GM21825 (cell line): ENCODE measurements around the gene KYNU.
A peak's percentile ranks its signal among the peaks of the same experiment; 100 is the strongest.
"Not testable (repeated sequence)": the region's sequence is repeated elsewhere in the genome, so short reads cannot be mapped to it uniquely, and the experiment has no call there.

Experiments used
- ATAC-seq: cut with Tn5 transposase; IDR thresholded peaks from one replicate; pipeline ENCODE4 v1.9.1; 2021; ENCODE audit warnings: mild to moderate bottlenecking, moderate library complexity; ENCODE audit not compliant: unreplicated experiment

Gene KYNU

GRCh38 chr2:142997231-142997630 is 119.8 kb downstream of the KYNU start:
- ATAC-seq, result no peak

GRCh38 chr2:143000599-143000998 is 123.1 kb downstream of the KYNU start:
- no peak for ATAC-seq

GRCh38 chr2:143001501-143001900 is 124.0 kb downstream of the KYNU start:
- ATAC-seq, result no peak

- ATAC-seq, result no peak
Observed at GRCh38 chr2:143015656-143016055, 138.2 kb downstream of the KYNU start.

- no peak for ATAC-seq
Observed at GRCh38 chr2:143026411-143027054, 149.1 kb downstream of the KYNU start.

- no peak for ATAC-seq
Observed at GRCh38 chr2:143029141-143029540, 151.7 kb downstream of the KYNU start.

GRCh38 chr2:143030127-143030526 is 152.7 kb downstream of the KYNU start:
- ATAC-seq, result peak; percentile 47

- ATAC-seq, result peak; percentile 82
Observed at GRCh38 chr2:143034292-143035074, 157.0 kb downstream of the KYNU start.

- ATAC-seq, result no peak
Observed at GRCh38 chr2:143051465-143051864, 174.0 kb downstream of the KYNU start.

GRCh38 chr2:143053437-143053836 is 176.0 kb downstream of the KYNU start:
- not testable (repeated sequence) for ATAC-seq

GRCh38 chr2:143056550-143056949 is 179.1 kb downstream of the KYNU start:
- no peak for ATAC-seq

GRCh38 chr2:143058851-143059250 is 181.4 kb downstream of the KYNU start:
- ATAC-seq, result no peak

- ATAC-seq, result no peak
Observed at GRCh38 chr2:143063612-143064200, 186.2 kb downstream of the KYNU start.

GRCh38 chr2:143068094-143068493 is 190.6 kb downstream of the KYNU start:
- no peak for ATAC-seq

GRCh38 chr2:143068509-143068908 is 191.0 kb downstream of the KYNU start:
- no peak for ATAC-seq

GRCh38 chr2:143070704-143071103 is 193.2 kb downstream of the KYNU start:
- no peak for ATAC-seq

- ATAC-seq, result no peak
Observed at GRCh38 chr2:143071185-143071876, 193.9 kb downstream of the KYNU start.

- not testable (repeated sequence) for ATAC-seq
Observed at GRCh38 chr2:143074913-143075312, 197.4 kb downstream of the KYNU start.

- no peak for ATAC-seq
Observed at GRCh38 chr2:143075711-143076110, 198.2 kb downstream of the KYNU start.

- no peak for ATAC-seq
Observed at GRCh38 chr2:143078104-143078503, 200.6 kb downstream of the KYNU start.

GRCh38 chr2:143081616-143082015 is 204.2 kb downstream of the KYNU start:
- ATAC-seq, result no peak
